GM12878 (cell line): ENCODE measurements around the gene HSPB6. TPM values are rescaled to one million over a fixed set of nuclear protein-coding genes. Genes with fewer than 3 reads are reported as not detected.
A peak's percentile ranks its signal among the peaks of the same experiment; 100 is the strongest.

ENCODE experiments used
- ETV6 ChIP-seq, 2 experiments: fragments of 450-650 bp in 1 of 2; IDR thresholded peaks in 1 of 2; conservative IDR thresholded peaks in 1 of 2; 2 replicates each; pipeline ENCODE4 v1.6.1; 2014; ENCODE audit warnings: antibody characterized with exemption in 1 of 2, borderline replicate concordance in 1 of 2, low read depth in 1 of 2, mild to moderate bottlenecking in 1 of 2, moderate library complexity in 1 of 2
- IKZF2 ChIP-seq, 2 experiments: fragments of 450-650 bp; IDR thresholded peaks; 2 replicates each; pipeline ENCODE4 v1.6.1; 2017; ENCODE audit warnings: mild to moderate bottlenecking in 2 of 2, moderate library complexity in 2 of 2
- SMAD1 ChIP-seq: fragments of 450-650 bp; IDR thresholded peaks from 2 replicates; pipeline ENCODE4 v1.6.1; 2018; ENCODE audit warnings: mild to moderate bottlenecking, low read depth; ENCODE audit not compliant: partially characterized antibody
- TAF1 ChIP-seq: IDR thresholded peaks from 2 replicates; pipeline ENCODE4 v1.6.1; 2011; ENCODE audit warnings: mild to moderate bottlenecking, low read depth, low read length, borderline replicate concordance
- polyA plus RNA-seq, 11 experiments: library from polyadenylated mRNA; depleted of rRNA in 4 of 11; unstranded in 6 of 11; stranded (reverse) in 5 of 11; fragments of >200 nt; fragmentation: Nextera tagmentation in 4 of 11; fragmentation: Illumina TruSeq in 1 of 11; extraction: Ambion mirVana in 4 of 11; extraction: Trizol in 1 of 11; gene quantifications; 1 replicate in 1 of 11; 2 replicates in 10 of 11; pipeline versions ENCODE4 v1.2.1 to v1.2.3, GENCODE V29; 2011 to 2016; ENCODE audit warnings: inconsistent platforms in 2 of 11, missing spikeins in 2 of 11, low read depth in 1 of 11
- total RNA-seq, 4 experiments: library from RNA; depleted of rRNA in 3 of 4; stranded (reverse); fragments of >200 nt in 3 of 4; fragmentation: Illumina TruSeq in 1 of 4; extraction: Trizol in 1 of 4; gene quantifications; 2 replicates each; pipeline versions ENCODE4 v1.2.1 to v1.2.3, GENCODE V29; 2013 to 2021
- TF ChIP-seq, protein P1 (sequence below): fragments of 450-650 bp; IDR thresholded peaks from 2 replicates; pipeline ENCODE4 v1.6.1; 2017; ENCODE audit warnings: mild to moderate bottlenecking, moderate library complexity
- TF ChIP-seq, protein P2 (sequence below): IDR thresholded peaks from 2 replicates; pipeline ENCODE4 v1.6.1; 2012; ENCODE audit warnings: low read length, inconsistent platforms

Gene HSPB6
- total and polyA plus RNA-seq, 10 of the 15 experiments (the other 5 are each of a cell fraction or from before 2014, with no cell fraction given) = 0.09 to 1.6 (median 0.36) TPM; not detected in 4

DNA sequence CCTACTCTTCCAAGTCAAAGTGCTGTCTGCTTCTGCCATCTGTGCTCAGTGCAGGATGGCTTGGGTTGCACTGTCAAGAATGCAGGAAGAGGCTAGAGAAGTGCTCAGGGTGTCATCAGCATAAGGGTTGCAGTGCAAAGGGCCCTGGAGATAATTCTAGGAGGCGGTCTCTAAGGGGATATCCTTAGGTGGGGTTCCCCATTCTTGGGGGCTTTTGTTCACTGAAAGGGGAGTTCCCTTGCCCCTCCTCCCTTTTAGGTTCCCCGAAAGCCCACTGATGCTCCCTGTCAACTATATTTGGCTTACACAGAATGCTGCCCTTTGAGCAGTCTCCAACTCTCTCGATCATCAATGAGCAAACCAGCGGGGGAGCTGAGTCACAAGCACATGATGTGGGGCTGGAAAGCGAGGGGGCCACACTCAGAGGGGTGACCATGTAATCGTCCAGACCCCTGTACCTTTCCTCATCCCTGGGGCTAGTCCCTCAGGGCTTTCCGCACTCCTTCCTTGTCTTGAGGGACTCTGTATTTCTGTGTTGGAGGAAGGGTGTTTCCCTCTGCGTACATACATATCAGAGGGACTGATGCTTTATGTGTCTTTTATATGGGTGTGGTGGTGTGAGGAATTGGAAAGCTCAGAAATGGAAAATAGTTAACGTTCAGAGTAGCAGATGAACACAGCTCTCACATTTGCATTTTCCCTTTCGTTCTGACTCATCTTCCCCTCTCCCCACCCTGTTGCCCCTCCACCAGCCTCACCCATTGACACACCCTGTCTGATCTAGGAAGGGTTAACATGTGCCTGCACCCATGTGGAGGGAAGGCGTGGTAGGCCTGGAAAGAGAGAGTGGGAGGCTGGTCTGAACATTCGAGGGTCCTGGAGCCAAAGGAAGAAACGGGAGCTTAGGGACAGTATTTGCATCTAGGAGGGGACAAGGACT lies 45.8 kb downstream of the HSPB6 start (continued):
- TF ChIP-seq TAF1 = no peak; the same call in 1 of the 2 replicates
- TF ChIP-seq, protein P1, sequence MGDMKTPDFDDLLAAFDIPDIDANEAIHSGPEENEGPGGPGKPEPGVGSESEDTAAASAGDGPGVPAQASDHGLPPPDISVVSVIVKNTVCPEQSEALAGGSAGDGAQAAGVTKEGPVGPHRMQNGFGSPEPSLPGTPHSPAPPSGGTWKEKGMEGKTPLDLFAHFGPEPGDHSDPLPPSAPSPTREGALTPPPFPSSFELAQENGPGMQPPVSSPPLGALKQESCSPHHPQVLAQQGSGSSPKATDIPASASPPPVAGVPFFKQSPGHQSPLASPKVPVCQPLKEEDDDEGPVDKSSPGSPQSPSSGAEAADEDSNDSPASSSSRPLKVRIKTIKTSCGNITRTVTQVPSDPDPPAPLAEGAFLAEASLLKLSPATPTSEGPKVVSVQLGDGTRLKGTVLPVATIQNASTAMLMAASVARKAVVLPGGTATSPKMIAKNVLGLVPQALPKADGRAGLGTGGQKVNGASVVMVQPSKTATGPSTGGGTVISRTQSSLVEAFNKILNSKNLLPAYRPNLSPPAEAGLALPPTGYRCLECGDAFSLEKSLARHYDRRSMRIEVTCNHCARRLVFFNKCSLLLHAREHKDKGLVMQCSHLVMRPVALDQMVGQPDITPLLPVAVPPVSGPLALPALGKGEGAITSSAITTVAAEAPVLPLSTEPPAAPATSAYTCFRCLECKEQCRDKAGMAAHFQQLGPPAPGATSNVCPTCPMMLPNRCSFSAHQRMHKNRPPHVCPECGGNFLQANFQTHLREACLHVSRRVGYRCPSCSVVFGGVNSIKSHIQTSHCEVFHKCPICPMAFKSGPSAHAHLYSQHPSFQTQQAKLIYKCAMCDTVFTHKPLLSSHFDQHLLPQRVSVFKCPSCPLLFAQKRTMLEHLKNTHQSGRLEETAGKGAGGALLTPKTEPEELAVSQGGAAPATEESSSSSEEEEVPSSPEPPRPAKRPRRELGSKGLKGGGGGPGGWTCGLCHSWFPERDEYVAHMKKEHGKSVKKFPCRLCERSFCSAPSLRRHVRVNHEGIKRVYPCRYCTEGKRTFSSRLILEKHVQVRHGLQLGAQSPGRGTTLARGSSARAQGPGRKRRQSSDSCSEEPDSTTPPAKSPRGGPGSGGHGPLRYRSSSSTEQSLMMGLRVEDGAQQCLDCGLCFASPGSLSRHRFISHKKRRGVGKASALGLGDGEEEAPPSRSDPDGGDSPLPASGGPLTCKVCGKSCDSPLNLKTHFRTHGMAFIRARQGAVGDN = peak; percentile 99
- TF ChIP-seq ETV6 (conservative IDR thresholded peaks at IDR 0.05 in 1 of 2, IDR thresholded peaks at IDR 0.05 in 1 of 2; ENCODE audit: borderline replicate concordance in 1 of 2, low read depth in 1 of 2) = peak in 1 of 2 experiments; percentile 82; a peak in 2 of 4 replicates
- TF ChIP-seq SMAD1 = peak; percentile 17
- TF ChIP-seq IKZF2 (IDR thresholded peaks at IDR 0.05) = peak; percentile 77 to 87
- TF ChIP-seq, protein P2, sequence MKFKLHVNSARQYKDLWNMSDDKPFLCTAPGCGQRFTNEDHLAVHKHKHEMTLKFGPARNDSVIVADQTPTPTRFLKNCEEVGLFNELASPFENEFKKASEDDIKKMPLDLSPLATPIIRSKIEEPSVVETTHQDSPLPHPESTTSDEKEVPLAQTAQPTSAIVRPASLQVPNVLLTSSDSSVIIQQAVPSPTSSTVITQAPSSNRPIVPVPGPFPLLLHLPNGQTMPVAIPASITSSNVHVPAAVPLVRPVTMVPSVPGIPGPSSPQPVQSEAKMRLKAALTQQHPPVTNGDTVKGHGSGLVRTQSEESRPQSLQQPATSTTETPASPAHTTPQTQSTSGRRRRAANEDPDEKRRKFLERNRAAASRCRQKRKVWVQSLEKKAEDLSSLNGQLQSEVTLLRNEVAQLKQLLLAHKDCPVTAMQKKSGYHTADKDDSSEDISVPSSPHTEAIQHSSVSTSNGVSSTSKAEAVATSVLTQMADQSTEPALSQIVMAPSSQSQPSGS = peak; percentile 54
